Spleen (tissue), 11 donors: ENCODE data around the gene CHP2. TPM values are rescaled to one million over a fixed set of nuclear protein-coding genes. Genes with fewer than 3 reads are reported as not detected.

Source experiments
- DNase-seq: peaks from one replicate; pipeline ENCODE4 v3.0.0-alpha.2; 2020
- H3K27ac ChIP-seq, 8 donors: fragments of 200-600 bp; sonication (generic) in 7 of 8; 1 replicate in 4 of 8; 2 replicates in 4 of 8; pipeline versions ENCODE4 v1.5.0 to v1.8.0; 2016 to 2021; ENCODE audit warnings: inconsistent platforms in 4 of 8, mild to moderate bottlenecking in 4 of 8, moderate library complexity in 1 of 8
- H3K27me3 ChIP-seq, 7 donors: fragments of 200-600 bp; sonication (generic) in 6 of 7; replicated peaks in 1 of 7; 1 replicate in 4 of 7; 2 replicates in 3 of 7; pipeline versions ENCODE4 v1.5.0 to v1.8.0; 2016 to 2021; ENCODE audit warnings: inconsistent platforms in 3 of 7, mild to moderate bottlenecking in 1 of 7
- H3K36me3 ChIP-seq, 6 donors: fragments of 200-600 bp; sonication (generic) in 5 of 6; 1 replicate in 4 of 6; 2 replicates in 2 of 6; pipeline versions ENCODE4 v1.5.0 to v1.8.0; 2016 to 2021; ENCODE audit warnings: inconsistent platforms in 2 of 6
- H3K4me1 ChIP-seq, 6 donors: fragments of 200-600 bp; sonication (generic) in 5 of 6; 1 replicate in 3 of 6; 2 replicates in 3 of 6; pipeline versions ENCODE4 v1.5.0 to v1.8.0; 2016 to 2021; ENCODE audit warnings: inconsistent platforms in 3 of 6
- H3K4me3 ChIP-seq, 8 donors: fragments of 200-600 bp; sonication (generic) in 7 of 8; 1 replicate in 4 of 8; 2 replicates in 4 of 8; pipeline versions ENCODE4 v1.5.0 to v1.8.0; 2016 to 2021; ENCODE audit warnings: inconsistent platforms in 4 of 8, mild to moderate bottlenecking in 4 of 8, moderate library complexity in 2 of 8
- H3K9me3 ChIP-seq, 8 donors: fragments of 200-600 bp; sonication (generic) in 7 of 8; 1 replicate in 4 of 8; 2 replicates in 4 of 8; pipeline versions ENCODE4 v1.5.0 to v1.8.0; 2016 to 2021; ENCODE audit warnings: inconsistent platforms in 4 of 8
- POLR2A ChIP-seq, 3 donors: fragments of 450-650 bp; IDR thresholded peaks; one replicate each; pipeline ENCODE4 v1.5.1; 2017; ENCODE audit warnings: antibody characterized with exemption in 3 of 3, mild to moderate bottlenecking in 1 of 3
- POLR2AphosphoS5 ChIP-seq, 3 donors: sonication (generic); formaldehyde crosslinking; IDR thresholded peaks; one replicate each; pipeline ENCODE4 v1.5.1; 2017; ENCODE audit warnings: antibody characterized with exemption in 3 of 3
- WGBS, 5 donors: extraction: QIAGEN DNeasy Blood & Tissue Kit in 3 of 5; methylation state at CpG; one replicate each; pipeline versions ENCODE4 v1.1.5 to v1.1.7; 2013 to 2018; 5-methylcytosine and 5-hydroxymethylcytosine counted together
- intact Hi-C: fragments of 100-400 bp; cut with DNase I; formaldehyde crosslinking; loops from one replicate; pipeline ENCODE4 v1.15.0; 2023; ENCODE audit warnings: low total_unique reads
- polyA plus RNA-seq, 3 donors: library from polyadenylated mRNA; stranded (reverse); fragments of 200-250 nt; gene quantifications; one replicate each; pipeline ENCODE4 v1.2.1, GENCODE V29; 2013
- total RNA-seq, 7 donors: library from RNA; depleted of rRNA in 3 of 7; stranded (reverse); fragments of >200 nt in 3 of 7; fragmentation: NEBNext Ultra II Directional in 4 of 7; extraction: Animal tissue kit (Norgen Biotek cat#: 25700) in 4 of 7; gene quantifications; one replicate each; pipeline versions ENCODE4 v1.1.0 to v1.2.1, GENCODE V29; 2016 to 2021
- TF ChIP-seq, protein P1 (sequence below), 11 experiments: fragments of 200-600 bp in 7 of 11; fragments of 450-650 bp in 4 of 11; sonication (generic) in 4 of 11; IDR thresholded peaks in 8 of 11; conservative IDR thresholded peaks in 3 of 11; 1 replicate in 7 of 11; 2 replicates in 4 of 11; pipeline versions ENCODE4 v1.4.0 to v1.8.0; 2016 to 2021; ENCODE audit warnings: antibody characterized with exemption in 11 of 11, inconsistent platforms in 4 of 11, mild to moderate bottlenecking in 1 of 11
- donor health status: healthy with polysubstance abuse.
- donor health status: DM: no; HTN: no; CAD: no; lungs with moderate emphysema.
- donor health status: DM: no; HTN: no; CAD: no.
- donor health status: Bipolar disorder and iron deficiency.
- donor health status: healthy.
- donor health status: DM: no; HTN: no; CAD: no.
- donor health status: DM: yes; HTN: yes; CAD: no.

The CHP2 gene
- total and polyA plus RNA-seq, 10 donors, result 0.06 TPM; not detected in 9

DNA sequence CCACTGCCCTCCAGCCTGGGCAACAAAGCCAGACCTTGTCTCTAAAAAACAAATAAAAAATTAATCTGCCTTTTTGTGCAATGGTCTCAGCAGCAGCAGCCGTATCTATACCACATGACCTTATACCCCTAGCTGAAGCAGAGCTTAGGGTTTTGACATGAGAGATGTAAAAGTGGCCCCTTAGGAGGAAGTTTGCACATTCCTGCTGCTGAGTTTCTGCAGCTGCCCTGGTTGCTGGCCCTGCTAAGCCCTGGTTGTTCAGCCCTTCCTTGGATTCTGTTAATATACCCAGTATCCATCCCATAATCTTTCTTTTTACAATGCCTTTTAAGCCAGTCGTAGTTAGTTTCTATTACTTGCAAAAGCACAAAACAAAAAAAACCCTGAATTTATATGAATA, 48.0 kb downstream of the CHP2 start:
- Histone ChIP-seq H3K27ac (no peak overlapping the region), H3K27me3 (peaks cover 0 to 9% (median 0%) of the 10 kb centered on the region in 7 donors), H3K4me3 (no peak overlapping the region), H3K4me1 (peaks cover 0 to 51% (median 30%) of the 10 kb centered on the region in 6 donors), H3K9me3 (no peaks in the 10 kb centered on the region), H3K36me3 (no peaks in the 10 kb centered on the region)
- no peak for DNase-seq
- intact Hi-C loops, result loop anchor here (5.0 to 10.0 kb wide), 2 partner anchors 210 to 702 kb away; no protein-coding TSS in a partner anchor
- 54 to 74% (median 69%) methylated on average over 2 of the region's 2 CpGs for WGBS, 5 donors
- TF ChIP-seq, protein P1, sequence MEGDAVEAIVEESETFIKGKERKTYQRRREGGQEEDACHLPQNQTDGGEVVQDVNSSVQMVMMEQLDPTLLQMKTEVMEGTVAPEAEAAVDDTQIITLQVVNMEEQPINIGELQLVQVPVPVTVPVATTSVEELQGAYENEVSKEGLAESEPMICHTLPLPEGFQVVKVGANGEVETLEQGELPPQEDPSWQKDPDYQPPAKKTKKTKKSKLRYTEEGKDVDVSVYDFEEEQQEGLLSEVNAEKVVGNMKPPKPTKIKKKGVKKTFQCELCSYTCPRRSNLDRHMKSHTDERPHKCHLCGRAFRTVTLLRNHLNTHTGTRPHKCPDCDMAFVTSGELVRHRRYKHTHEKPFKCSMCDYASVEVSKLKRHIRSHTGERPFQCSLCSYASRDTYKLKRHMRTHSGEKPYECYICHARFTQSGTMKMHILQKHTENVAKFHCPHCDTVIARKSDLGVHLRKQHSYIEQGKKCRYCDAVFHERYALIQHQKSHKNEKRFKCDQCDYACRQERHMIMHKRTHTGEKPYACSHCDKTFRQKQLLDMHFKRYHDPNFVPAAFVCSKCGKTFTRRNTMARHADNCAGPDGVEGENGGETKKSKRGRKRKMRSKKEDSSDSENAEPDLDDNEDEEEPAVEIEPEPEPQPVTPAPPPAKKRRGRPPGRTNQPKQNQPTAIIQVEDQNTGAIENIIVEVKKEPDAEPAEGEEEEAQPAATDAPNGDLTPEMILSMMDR (IDR thresholded peaks at IDR 0.05 in 8 of 11, conservative IDR thresholded peaks at IDR 0.05 in 3 of 11), result no peak
- TF ChIP-seq POLR2AphosphoS5 (IDR thresholded peaks at IDR 0.05) (no peak), POLR2A (IDR thresholded peaks at IDR 0.05) (no peak)

DNA sequence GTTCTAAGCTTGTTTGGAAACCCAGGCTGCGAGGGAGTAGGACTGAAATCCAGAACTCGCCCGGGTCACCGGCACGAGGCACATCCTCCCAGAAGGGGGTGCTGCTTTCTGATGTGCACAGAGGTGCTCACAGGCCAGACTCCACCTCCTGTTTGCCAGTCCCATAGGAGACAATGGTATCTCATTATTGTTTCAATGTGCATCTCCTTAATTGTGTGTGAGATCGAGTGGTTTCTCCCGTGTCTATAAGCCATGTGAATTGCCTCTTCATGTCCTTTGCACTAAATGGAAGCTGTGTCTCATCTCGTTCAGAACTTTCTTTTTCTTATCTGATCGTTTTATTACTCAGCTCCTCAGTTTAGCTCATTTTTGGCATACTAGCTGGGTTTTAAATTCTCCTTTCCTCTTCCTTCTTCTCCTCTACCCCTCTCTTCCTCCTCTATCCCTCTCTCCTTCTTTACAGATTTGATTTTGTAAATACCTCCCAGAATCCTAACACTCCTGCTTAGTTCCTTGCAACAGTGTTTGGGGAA, 48.8 kb downstream of the CHP2 start:
- TF ChIP-seq POLR2AphosphoS5 (IDR thresholded peaks at IDR 0.05) (peak in 1 of 3 donors; percentile 66), POLR2A (IDR thresholded peaks at IDR 0.05) (no peak)
- TF ChIP-seq, protein P1 (IDR thresholded peaks at IDR 0.05 in 8 of 11, conservative IDR thresholded peaks at IDR 0.05 in 3 of 11), result peak; percentile 47 to 81 (median 69)
- H3K4me1 ChIP-seq, result peaks cover 0 to 58% (median 33%) of the 10 kb centered on the region in 6 donors
- no peaks in the 10 kb centered on the region for H3K9me3 ChIP-seq
- DNase-seq, result peak; percentile 92
- intact Hi-C loops, result loop anchor here (5.0 to 10.0 kb wide), 2 partner anchors 209 to 701 kb away; no protein-coding TSS in a partner anchor
- no peaks in the 10 kb centered on the region for H3K36me3 ChIP-seq
- 6 to 13% (median 7%) methylated on average over 9 of the region's 9 CpGs for WGBS, 5 donors
- peaks cover 0 to 5% (median 0%) of the 10 kb centered on the region in 7 donors for H3K27me3 ChIP-seq
- H3K4me3 ChIP-seq, result no peak overlapping the region
- peak overlapping the region in 1 of 8 donors; percentile 7 for H3K27ac ChIP-seq

DNA sequence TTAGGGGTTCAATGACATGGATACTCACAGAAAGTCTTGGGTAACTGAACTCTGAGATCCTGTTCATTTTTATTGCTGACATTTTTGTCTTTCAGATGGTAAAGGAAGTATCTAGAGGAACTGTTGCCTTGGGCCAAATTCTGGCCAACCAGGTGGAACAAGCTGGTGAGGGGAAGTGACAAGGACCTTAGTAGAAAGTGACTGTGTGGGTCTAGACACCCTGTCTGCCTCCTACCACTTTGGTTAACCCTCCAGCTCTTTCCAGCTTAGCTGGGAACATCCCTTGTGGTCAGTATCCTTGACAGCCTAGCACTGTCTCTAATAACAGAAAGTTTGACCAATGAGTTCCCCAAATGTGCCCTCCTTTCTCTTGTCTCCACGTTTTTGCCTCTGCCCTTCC, 52.2 kb downstream of the CHP2 start:
- Histone ChIP-seq H3K4me1 (peaks cover 0 to 53% (median 31%) of the 10 kb centered on the region in 6 donors), H3K27me3 (peaks cover 0 to 6% (median 0%) of the 10 kb centered on the region in 7 donors), H3K4me3 (no peak overlapping the region), H3K27ac (peak overlapping the region in 6 of 8 donors; percentile 20 to 77 (median 52)), H3K9me3 (no peaks in the 10 kb centered on the region), H3K36me3 (no peaks in the 10 kb centered on the region)
- peak; percentile 89 for DNase-seq
- TF ChIP-seq POLR2A (IDR thresholded peaks at IDR 0.05), result no peak
- peak in 1 of 3 donors; percentile 68 for TF ChIP-seq POLR2AphosphoS5 (IDR thresholded peaks at IDR 0.05)
- WGBS, 5 donors, result 23 to 64% (median 35%) methylated on average over 1 of the region's 1 CpG
- intact Hi-C loops, result loop anchor here (10.0 kb wide), 1 partner anchor 698 kb away; no protein-coding TSS in a partner anchor

Other genes starting within 250 kb of the CHP2 start
- 100 to 1,000 TPM; 131 to 179 (median 152) TPM for gene GGA2, start 244.5 kb upstream of the CHP2 start, total RNA-seq
- 10 to 100 TPM; 49.4 to 57.2 (median 56.6) TPM for gene GGA2, start 244.5 kb upstream of the CHP2 start, polyA plus RNA-seq
- 10 to 100 TPM; 10.7 to 21.8 (median 19.3) TPM for gene EARS2, start 197.7 kb upstream of the CHP2 start, total RNA-seq
- 10 to 100 TPM in 1 of 3 donors, 1 to 10 TPM in 2; 9.8 to 10.0 (median 9.9) TPM for gene EARS2, start 197.7 kb upstream of the CHP2 start, polyA plus RNA-seq
- 10 to 100 TPM; 39.0 to 63.7 (median 43.4) TPM for gene UBFD1, start 197.3 kb upstream of the CHP2 start, total RNA-seq
- gene UBFD1, start 197.3 kb upstream of the CHP2 start, polyA plus RNA-seq, result 1 to 10 TPM; 4.2 to 9.1 (median 6.5) TPM
- 10 to 100 TPM; 40.1 to 91.0 (median 49.0) TPM for gene NDUFAB1, start 158.7 kb upstream of the CHP2 start, total RNA-seq
- gene NDUFAB1, start 158.7 kb upstream of the CHP2 start, polyA plus RNA-seq, result 100 to 1,000 TPM in 1 of 3 donors, 10 to 100 TPM in 2; 71.7 to 140 (median 98.1) TPM
- 10 to 100 TPM in 6 of 7 donors, 1 to 10 TPM in 1; 9.6 to 22.0 (median 13.7) TPM for gene PALB2, start 113.7 kb upstream of the CHP2 start, total RNA-seq
- 10 to 100 TPM in 2 of 3 donors, 1 to 10 TPM in 1; 9.3 to 13.3 (median 10.1) TPM for gene PALB2, start 113.7 kb upstream of the CHP2 start, polyA plus RNA-seq
- 10 to 100 TPM; 36.5 to 62.5 (median 51.8) TPM for gene DCTN5, start 113.6 kb upstream of the CHP2 start, total RNA-seq
- gene DCTN5, start 113.6 kb upstream of the CHP2 start, polyA plus RNA-seq, result 10 to 100 TPM; 11.9 to 21.6 (median 13.6) TPM
- 10 to 100 TPM in 3 of 7 donors, 1 to 10 TPM in 4; 4.8 to 19.4 (median 8.4) TPM for gene PLK1, start 76.1 kb upstream of the CHP2 start, total RNA-seq
- 1 to 10 TPM; 2.0 to 6.9 (median 6.4) TPM for gene PLK1, start 76.1 kb upstream of the CHP2 start, polyA plus RNA-seq
- not detected for gene ERN2, start 41.8 kb upstream of the CHP2 start, total RNA-seq
- gene ERN2, start 41.8 kb upstream of the CHP2 start, polyA plus RNA-seq, result under 1 TPM in 1 of 3 donors, not detected in 2; 0.05 TPM
- gene PRKCB, start 81.0 kb downstream of the CHP2 start, total RNA-seq, result 100 to 1,000 TPM; 169 to 284 (median 189) TPM
- gene PRKCB, start 81.0 kb downstream of the CHP2 start, polyA plus RNA-seq, result 10 to 100 TPM; 33.8 to 53.5 (median 39.3) TPM